Cardiac muscle cell (in vitro differentiated cells and primary cell): ENCODE data around the gene ANKS1A. TPM values are rescaled to one million over a fixed set of nuclear protein-coding genes. Genes with fewer than 3 reads are reported as not detected.
A peak's percentile ranks its signal among the peaks of the same experiment; 100 is the strongest.

Experiments
- DNase-seq, 2 donors: peaks; one replicate each; pipeline versions ENCODE4 v3.0.0 to v3.0.0-alpha.2; 2010 to 2017; ENCODE audit warnings: low read depth in 1 of 2, low spot score in 1 of 2
- H3K27ac ChIP-seq: fragments of 200-600 bp; sonication (generic); 2 replicates; pipeline ENCODE4 v1.5.1; 2016
- H3K27me3 ChIP-seq: fragments of 200-600 bp; sonication (generic); 2 replicates; pipeline ENCODE4 v1.6.0; 2016; ENCODE audit warnings: control low read depth
- H3K36me3 ChIP-seq: fragments of 200-600 bp; sonication (generic); 2 replicates; pipeline ENCODE4 v1.5.1; 2016; ENCODE audit warnings: control low read depth
- H3K4me1 ChIP-seq: fragments of 200-600 bp; sonication (generic); 2 replicates; pipeline ENCODE4 v1.8.1; 2017; ENCODE audit warnings: low read depth, mild to moderate bottlenecking, mixed run types
- H3K4me3 ChIP-seq: fragments of 200-600 bp; sonication (generic); 2 replicates; pipeline ENCODE4 v1.5.1; 2016; ENCODE audit warnings: mild to moderate bottlenecking
- H3K9me3 ChIP-seq: fragments of 200-600 bp; sonication (generic); 2 replicates; pipeline ENCODE4 v1.5.1; 2017; ENCODE audit warnings: low read depth, mild to moderate bottlenecking, control low read depth
- polyA plus RNA-seq: library from polyadenylated mRNA; unstranded; fragments of >200 nt; fragmentation: Nextera tagmentation; extraction: Ambion mirVana; gene quantifications from 2 replicates; pipeline ENCODE4 v1.2.1, GENCODE V29; 2016
- total RNA-seq: library from RNA; depleted of rRNA; stranded (reverse); fragments of >200 nt; gene quantifications from 2 replicates; pipeline ENCODE4 v1.2.3, GENCODE V29; 2016
- TF ChIP-seq, protein P1 (sequence below): IDR thresholded peaks from 2 replicates; pipeline ENCODE4 v1.5.1; 2012; ENCODE audit warnings: low read depth, mild to moderate bottlenecking, low read length

ANKS1A gene
- total and polyA plus RNA-seq, 2 experiments from 2014 or later: 11.3 to 27.2 TPM

DNA sequence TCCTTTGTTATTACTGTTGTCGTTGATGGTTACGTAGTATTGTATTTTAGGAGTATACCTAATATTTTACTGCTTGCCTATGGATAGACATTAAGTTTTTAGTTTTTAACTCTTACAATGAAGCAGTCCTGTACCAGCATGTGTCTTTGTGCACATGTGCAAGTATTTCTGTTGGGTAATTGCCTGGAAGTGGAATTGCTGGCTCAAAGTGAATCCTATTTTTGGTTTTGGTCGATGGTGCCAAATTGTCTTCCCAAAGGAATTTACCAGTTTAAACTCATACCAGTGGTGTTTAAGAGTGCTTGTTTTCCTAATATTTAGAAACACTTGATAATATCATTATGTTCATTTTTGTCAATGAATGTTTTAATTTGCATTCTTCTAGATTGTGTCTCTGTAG lies 75.5 kb downstream of the ANKS1A start:
- no peaks in the 10 kb centered on the region for H3K27me3 ChIP-seq

DNA sequence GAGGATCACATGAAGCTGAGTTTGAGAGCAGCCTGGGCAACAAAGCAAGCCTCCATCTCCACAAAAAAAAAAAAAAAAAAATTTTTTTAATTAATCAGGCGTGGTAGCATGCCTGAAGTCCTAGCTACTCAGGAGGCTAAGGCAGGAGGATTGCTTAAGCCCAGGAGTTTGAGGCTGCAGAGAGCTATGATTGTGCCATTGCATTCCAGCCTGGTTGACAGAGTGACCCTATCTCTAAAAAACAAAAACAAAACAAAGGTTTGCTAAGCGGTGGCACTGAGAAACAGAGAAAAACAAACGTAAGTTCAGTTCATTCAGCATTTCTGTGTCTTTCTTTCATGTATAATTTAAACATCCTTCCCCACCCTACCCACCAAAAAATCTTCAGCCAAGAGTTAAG lies 78.4 kb downstream of the ANKS1A start:
- Histone ChIP-seq H3K4me3 (no peak overlapping the region), H3K36me3 (peaks cover 5% of the 10 kb centered on the region), H3K27me3 (no peaks in the 10 kb centered on the region), H3K4me1 (peaks cover 14% of the 10 kb centered on the region), H3K9me3 (no peaks in the 10 kb centered on the region), H3K27ac (peak overlapping the region; percentile 60)
- TF ChIP-seq, protein P1, sequence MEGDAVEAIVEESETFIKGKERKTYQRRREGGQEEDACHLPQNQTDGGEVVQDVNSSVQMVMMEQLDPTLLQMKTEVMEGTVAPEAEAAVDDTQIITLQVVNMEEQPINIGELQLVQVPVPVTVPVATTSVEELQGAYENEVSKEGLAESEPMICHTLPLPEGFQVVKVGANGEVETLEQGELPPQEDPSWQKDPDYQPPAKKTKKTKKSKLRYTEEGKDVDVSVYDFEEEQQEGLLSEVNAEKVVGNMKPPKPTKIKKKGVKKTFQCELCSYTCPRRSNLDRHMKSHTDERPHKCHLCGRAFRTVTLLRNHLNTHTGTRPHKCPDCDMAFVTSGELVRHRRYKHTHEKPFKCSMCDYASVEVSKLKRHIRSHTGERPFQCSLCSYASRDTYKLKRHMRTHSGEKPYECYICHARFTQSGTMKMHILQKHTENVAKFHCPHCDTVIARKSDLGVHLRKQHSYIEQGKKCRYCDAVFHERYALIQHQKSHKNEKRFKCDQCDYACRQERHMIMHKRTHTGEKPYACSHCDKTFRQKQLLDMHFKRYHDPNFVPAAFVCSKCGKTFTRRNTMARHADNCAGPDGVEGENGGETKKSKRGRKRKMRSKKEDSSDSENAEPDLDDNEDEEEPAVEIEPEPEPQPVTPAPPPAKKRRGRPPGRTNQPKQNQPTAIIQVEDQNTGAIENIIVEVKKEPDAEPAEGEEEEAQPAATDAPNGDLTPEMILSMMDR: no peak
- DNase-seq: no peak

More for the DNA sequence above, 75.5 kb downstream of the ANKS1A start:
- Histone ChIP-seq H3K36me3 (no peaks in the 10 kb centered on the region), H3K9me3 (no peaks in the 10 kb centered on the region), H3K4me3 (no peak overlapping the region), H3K27ac (peak overlapping the region; percentile 41), H3K4me1 (peaks cover 14% of the 10 kb centered on the region)
- DNase-seq: peak in 1 of 2 donors; percentile 65
- TF ChIP-seq, protein P1: no peak

DNA sequence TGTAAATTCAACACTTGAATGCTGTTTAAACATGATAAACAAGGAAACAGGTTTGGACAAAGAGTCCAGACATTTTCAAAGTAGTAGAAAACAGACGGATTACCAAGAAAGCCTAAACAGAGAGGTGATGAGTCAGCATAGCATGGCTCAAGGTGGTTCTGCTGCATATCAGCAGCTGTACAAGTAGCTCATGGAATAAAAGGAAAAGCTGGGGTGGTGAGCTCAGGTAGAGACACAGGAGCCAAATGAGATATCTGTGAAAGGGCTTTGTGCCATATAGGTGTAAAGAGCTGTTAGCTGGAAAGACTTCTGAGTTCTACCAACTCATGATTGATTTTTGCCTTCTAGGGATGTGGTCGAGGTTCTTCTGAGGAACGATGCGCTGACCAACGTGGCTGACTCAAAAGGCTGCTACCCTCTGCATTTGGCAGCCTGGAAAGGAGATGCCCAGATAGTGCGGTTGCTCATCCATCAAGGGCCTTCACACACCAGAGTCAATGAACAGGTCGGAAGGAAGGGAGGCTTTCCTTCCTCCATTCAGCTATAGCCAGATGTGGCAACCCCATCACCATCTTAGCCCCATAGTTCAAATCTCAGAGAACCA lies 80.7 kb downstream of the ANKS1A start:
- no peak for DNase-seq
- Histone ChIP-seq H3K4me3 (no peak overlapping the region), H3K27ac (no peak overlapping the region), H3K4me1 (peaks cover 10% of the 10 kb centered on the region), H3K36me3 (peaks cover 9% of the 10 kb centered on the region), H3K9me3 (no peaks in the 10 kb centered on the region), H3K27me3 (no peaks in the 10 kb centered on the region)
- TF ChIP-seq, protein P1: no peak

DNA sequence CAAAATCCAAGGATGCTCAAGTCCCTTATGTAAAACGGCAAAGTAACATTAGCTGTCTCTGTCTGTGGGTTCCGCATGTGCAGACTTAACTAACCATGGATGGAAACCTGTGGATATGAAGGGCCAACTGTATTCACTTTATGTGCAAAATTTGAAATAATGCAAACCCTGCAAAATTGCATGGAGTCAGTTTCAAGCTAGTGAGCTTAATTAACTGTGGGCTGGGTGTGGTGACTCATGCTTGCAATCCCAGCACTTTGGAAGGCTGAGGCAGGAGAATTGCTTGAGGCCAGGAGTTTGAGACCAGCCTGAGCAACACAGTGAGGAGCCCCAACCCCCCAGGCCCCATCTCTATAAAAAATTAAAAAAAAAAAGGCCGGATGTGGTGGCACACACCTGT lies 81.4 kb downstream of the ANKS1A start:
- Histone ChIP-seq H3K27ac (no peak overlapping the region), H3K27me3 (no peaks in the 10 kb centered on the region), H3K9me3 (no peaks in the 10 kb centered on the region), H3K36me3 (peaks cover 9% of the 10 kb centered on the region), H3K4me3 (no peak overlapping the region), H3K4me1 (peaks cover 5% of the 10 kb centered on the region)
- TF ChIP-seq, protein P1: no peak
- no peak for DNase-seq

DNA sequence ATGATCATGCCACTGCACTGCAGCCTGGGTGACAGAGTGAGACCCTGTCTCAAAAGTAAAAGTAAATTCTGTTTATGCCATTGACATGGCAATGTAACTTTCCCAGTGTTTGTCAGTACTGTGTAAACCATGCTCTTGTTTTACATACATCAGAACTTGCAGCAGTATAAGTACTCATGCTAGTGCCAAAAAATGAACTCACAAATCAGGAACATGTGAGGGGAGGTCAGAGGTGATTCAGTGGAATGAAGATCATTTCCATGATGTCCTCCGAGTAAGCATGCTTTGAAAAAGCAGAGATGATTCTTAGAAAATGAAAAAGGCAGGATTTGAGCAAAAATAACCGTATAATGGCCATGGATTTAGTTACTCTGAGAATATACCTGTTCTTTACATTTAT lies 81.9 kb downstream of the ANKS1A start:
- DNase-seq: peak in 1 of 2 donors; percentile 38

More for the DNA sequence above, 81.9 kb downstream of the ANKS1A start:
- Histone ChIP-seq H3K4me3 (no peak overlapping the region), H3K27ac (no peak overlapping the region), H3K36me3 (peaks cover 9% of the 10 kb centered on the region), H3K27me3 (no peaks in the 10 kb centered on the region), H3K4me1 (peaks cover 5% of the 10 kb centered on the region), H3K9me3 (no peaks in the 10 kb centered on the region)
- TF ChIP-seq, protein P1: no peak
